K562 (cell line): ENCODE data around the gene PRR15L. TPM values are rescaled to one million over a fixed set of nuclear protein-coding genes. Genes with fewer than 3 reads are reported as not detected.

ENCODE experiments used
- ARID1B ChIP-seq: fragments of 450-650 bp; IDR thresholded peaks from 2 replicates; pipeline ENCODE4 v1.6.1; 2016; ENCODE audit warnings: antibody characterized with exemption, mild to moderate bottlenecking, inconsistent platforms
- ARID3A ChIP-seq: IDR thresholded peaks from 2 replicates; pipeline ENCODE4 v1.6.1; 2012; ENCODE audit warnings: low read depth, low read length, improper control_type of control experiment, borderline replicate concordance
- ASH1L ChIP-seq: fragments of 450-650 bp; IDR thresholded peaks from 2 replicates; pipeline ENCODE4 v1.6.1; 2018; ENCODE audit warnings: borderline replicate concordance, mild to moderate bottlenecking, low read depth; ENCODE audit not compliant: partially characterized antibody
- COPS2 ChIP-seq: fragments of 450-650 bp; conservative IDR thresholded peaks from 2 replicates; pipeline ENCODE4 v1.6.1; 2016; ENCODE audit warnings: mild to moderate bottlenecking, moderate library complexity
- FOXJ3 ChIP-seq: sonication (generic); formaldehyde crosslinking; IDR thresholded peaks from 2 replicates; pipeline ENCODE4 v1.4.0; 2020; ENCODE audit warnings: mild to moderate bottlenecking, missing genetic modification reagents
- IRF1 ChIP-seq: sonication (generic); formaldehyde crosslinking; IDR thresholded peaks from 2 replicates; pipeline ENCODE4 v1.8.0; 2022; ENCODE audit warnings: missing genetic modification reagents, mild to moderate bottlenecking, borderline replicate concordance
- MIER1 ChIP-seq: fragments of 450-650 bp; IDR thresholded peaks from 2 replicates; pipeline ENCODE4 v1.6.1; 2016; ENCODE audit warnings: antibody characterized with exemption, mild to moderate bottlenecking, low read depth
- MTA1 ChIP-seq: fragments of 450-650 bp; IDR thresholded peaks from 2 replicates; pipeline ENCODE4 v1.6.1; 2017; ENCODE audit warnings: borderline replicate concordance
- PHTF2 ChIP-seq: fragments of 250-450 bp; sonication (Bioruptor Pico); IDR thresholded peaks from 2 replicates; pipeline ENCODE4 v1.5.0; 2021; ENCODE audit warnings: mild to moderate bottlenecking
- TCF3 ChIP-seq: sonication (generic); formaldehyde crosslinking; IDR thresholded peaks from 2 replicates; pipeline ENCODE4 v1.4.0; 2020; ENCODE audit warnings: mild to moderate bottlenecking, missing genetic modification reagents
- TCF7 ChIP-seq: sonication (generic); IDR thresholded peaks from 2 replicates; pipeline ENCODE4 v1.6.1; 2016; ENCODE audit warnings: antibody characterized with exemption, borderline replicate concordance
- TSHZ1 ChIP-seq: fragments of 250-450 bp; sonication (Bioruptor Pico); IDR thresholded peaks from 2 replicates; pipeline ENCODE4 v1.4.0; 2020; ENCODE audit warnings: mild to moderate bottlenecking, moderate library complexity
- USF1 ChIP-seq: sonication (generic); formaldehyde crosslinking; IDR thresholded peaks from 2 replicates; pipeline ENCODE4 v1.9.0; 2022; ENCODE audit warnings: mild to moderate bottlenecking, missing genetic modification reagents
- ZBTB2 ChIP-seq: fragments of 450-650 bp; IDR thresholded peaks from 2 replicates; pipeline ENCODE4 v1.6.1; 2016; ENCODE audit warnings: antibody characterized with exemption
- ZNF184 ChIP-seq: sonication (generic); formaldehyde crosslinking; IDR thresholded peaks from 2 replicates; pipeline ENCODE4 v1.5.0; 2020; ENCODE audit warnings: missing genetic modification reagents
- ZNF354B ChIP-seq: fragments of 250-450 bp; sonication (Bioruptor Pico); IDR thresholded peaks from 2 replicates; pipeline ENCODE4 v1.4.0; 2020
- ZNF518B ChIP-seq: fragments of 250-450 bp; sonication (Bioruptor Pico); IDR thresholded peaks from 2 replicates; pipeline ENCODE4 v1.5.0; 2021; ENCODE audit warnings: mild to moderate bottlenecking, moderate library complexity
- ZSCAN29 ChIP-seq: fragments of 450-650 bp; IDR thresholded peaks from 2 replicates; pipeline ENCODE4 v1.6.1; 2017
- polyA plus RNA-seq, 8 experiments: library from polyadenylated mRNA; depleted of rRNA in 4 of 8; stranded (reverse) in 5 of 8; unstranded in 3 of 8; fragments of >200 nt; fragmentation: Nextera tagmentation in 2 of 8; fragmentation: Illumina TruSeq in 1 of 8; extraction: Ambion mirVana in 2 of 8; extraction: Trizol in 1 of 8; gene quantifications; 2 replicates each; pipeline versions ENCODE4 v1.2.1 to v1.2.3, GENCODE V29; 2011 to 2014; ENCODE audit warnings: inconsistent platforms in 1 of 8, missing spikeins in 1 of 8
- total RNA-seq, 7 experiments: library from RNA; depleted of rRNA in 6 of 7; stranded (reverse); fragments of >200 nt in 6 of 7; fragmentation: Illumina TruSeq in 2 of 7; extraction: Trizol in 2 of 7; gene quantifications; 2 replicates each; pipeline versions ENCODE4 v1.2.1 to v1.2.3, GENCODE V29; 2011 to 2021; ENCODE audit warnings: low replicate concordance in 1 of 7

The PRR15L gene
- total and polyA plus RNA-seq, 9 of the 15 experiments (the other 6 are each of a cell fraction or from before 2014, with no cell fraction given) = 0.03 TPM; not detected in 8

GRCh38 chr17:47946929-47947397 is 10.7 kb downstream of the PRR15L start (continued):
- TF ChIP-seq ZNF518B (CRISPR knock-in tag) = no peak
- TF ChIP-seq ARID3A = peak; percentile 95; the same call in 1 of the 2 replicates
- TF ChIP-seq MIER1 = no peak
- no peak for TF ChIP-seq COPS2
- no peak for TF ChIP-seq ARID1B
- peak; percentile 75 for TF ChIP-seq USF1
- no peak for TF ChIP-seq IRF1 (CRISPR knock-in tag)
- no peak for TF ChIP-seq FOXJ3 (CRISPR knock-in tag)
- no peak for TF ChIP-seq ZBTB2
- no peak for TF ChIP-seq ASH1L
- no peak for TF ChIP-seq MTA1
- TF ChIP-seq TCF3 (CRISPR knock-in tag) = no peak
- TF ChIP-seq ZNF184 = no peak
- no peak for TF ChIP-seq ZSCAN29
- TF ChIP-seq PHTF2 (CRISPR knock-in tag) = no peak
- TF ChIP-seq TCF7 = no peak
- TF ChIP-seq ZNF354B (CRISPR knock-in tag) = no peak
- no peak for TF ChIP-seq TSHZ1 (CRISPR knock-in tag)
